Naive B cell (primary cell): ENCODE results near the gene PRR14L. TPM values are rescaled to one million over a fixed set of nuclear protein-coding genes. Genes with fewer than 3 reads are reported as not detected.
"Not testable (repeated sequence)": the region's sequence is repeated elsewhere in the genome, so short reads cannot be mapped to it uniquely, and the experiment has no call there.

Experiments
- ATAC-seq, 2 donors: fragments of 150-1000 bp; cut with Tn5 transposase; 2 replicates each; pipeline ENCODE4 v1.10.0; 2021; ENCODE audit warnings: low read depth in 2 of 2, mild to moderate bottlenecking in 2 of 2, moderate library complexity in 2 of 2
- DNase-seq: peaks from one replicate; pipeline ENCODE4 v3.0.0; 2022
- H3K27ac Mint-ChIP-seq, 6 donors: one replicate each; pipeline ENCODE4 v1.8.0; 2020 to 2022; ENCODE audit warnings: mild to moderate bottlenecking in 6 of 6, mixed read lengths in 6 of 6, moderate library complexity in 5 of 6, inconsistent platforms in 2 of 6
- H3K27me3 Mint-ChIP-seq, 3 donors: one replicate each; pipeline ENCODE4 v1.8.0; 2021 to 2022; ENCODE audit warnings: mixed read lengths in 3 of 3, mild to moderate bottlenecking in 1 of 3
- H3K36me3 Mint-ChIP-seq, 2 donors: one replicate each; pipeline ENCODE4 v1.8.0; 2020 to 2022; ENCODE audit warnings: mixed read lengths in 2 of 2, inconsistent platforms in 1 of 2, mild to moderate bottlenecking in 1 of 2
- H3K4me1 Mint-ChIP-seq, 3 donors: one replicate each; pipeline ENCODE4 v1.8.0; 2020 to 2022; ENCODE audit warnings: mixed read lengths in 3 of 3, inconsistent platforms in 1 of 3, mild to moderate bottlenecking in 1 of 3, moderate library complexity in 1 of 3
- H3K4me3 Mint-ChIP-seq, 8 donors: one replicate each; pipeline ENCODE4 v1.8.0; 2020 to 2022; ENCODE audit warnings: mild to moderate bottlenecking in 8 of 8, mixed read lengths in 8 of 8, moderate library complexity in 8 of 8, inconsistent platforms in 2 of 8
- H3K9me3 Mint-ChIP-seq, 7 donors: one replicate each; pipeline ENCODE4 v1.8.0; 2020 to 2022; ENCODE audit warnings: mixed read lengths in 7 of 7, mild to moderate bottlenecking in 5 of 7, inconsistent platforms in 2 of 7, moderate library complexity in 1 of 7
- polyA plus RNA-seq, 6 donors: library from polyadenylated mRNA; unstranded; fragments of 300-500 nt; fragmentation: Illumina TruSeq; gene quantifications; one replicate each; pipeline ENCODE4 v1.2.3, GENCODE V29; 2021; ENCODE audit warnings: low read depth in 6 of 6

The PRR14L gene
- polyA plus RNA-seq, 6 donors from 2014 or later: 24.8 to 60.7 (median 32.3) TPM

DNA sequence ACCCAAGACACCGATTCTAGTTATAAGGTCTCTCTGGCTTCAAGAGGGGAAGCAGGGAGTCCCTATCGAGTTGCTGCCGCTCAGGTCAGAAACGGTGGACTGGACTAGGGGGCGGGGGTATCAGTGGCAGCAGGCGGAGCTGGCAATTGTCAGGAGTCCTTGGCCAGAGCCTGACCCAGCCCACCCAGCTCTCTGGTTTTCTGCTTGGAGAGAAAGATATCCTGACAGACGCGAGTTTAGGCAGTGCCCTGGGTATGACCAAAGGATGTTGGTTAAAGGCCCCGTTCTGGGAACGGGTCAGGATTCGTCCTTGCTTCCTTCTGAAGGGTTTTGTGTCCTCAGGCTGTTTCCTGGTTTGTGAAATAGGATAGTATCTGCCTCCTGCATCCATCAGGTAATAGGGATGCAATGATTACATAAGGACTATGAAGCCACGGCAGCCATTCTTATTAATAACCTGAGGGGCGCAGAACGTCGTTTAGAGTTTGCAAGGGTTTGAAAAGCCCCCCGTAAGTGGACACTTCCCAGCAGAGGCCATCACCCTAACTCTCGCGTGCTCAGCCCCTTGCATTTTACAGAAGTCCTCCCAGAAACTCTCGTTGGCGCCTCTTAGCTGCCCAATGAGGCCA is 3.2 kb upstream of the PRR14L start:
- H3K27ac Mint-ChIP-seq: peak overlapping the region; percentile 98 to 100 (median 100)
- H3K36me3 Mint-ChIP-seq: no peaks in the 10 kb centered on the region
- H3K4me3 Mint-ChIP-seq: peak overlapping the region; percentile 88 to 97 (median 96)
- DNase-seq (no peak), ATAC-seq (peak in 1 of 2 donors; percentile 15)
- H3K4me1 Mint-ChIP-seq: peaks cover 42 to 60% (median 52%) of the 10 kb centered on the region in 3 donors
- peaks cover 0 to 1% (median 0%) of the 10 kb centered on the region in 7 donors for H3K9me3 Mint-ChIP-seq
- no peaks in the 10 kb centered on the region for H3K27me3 Mint-ChIP-seq

DNA sequence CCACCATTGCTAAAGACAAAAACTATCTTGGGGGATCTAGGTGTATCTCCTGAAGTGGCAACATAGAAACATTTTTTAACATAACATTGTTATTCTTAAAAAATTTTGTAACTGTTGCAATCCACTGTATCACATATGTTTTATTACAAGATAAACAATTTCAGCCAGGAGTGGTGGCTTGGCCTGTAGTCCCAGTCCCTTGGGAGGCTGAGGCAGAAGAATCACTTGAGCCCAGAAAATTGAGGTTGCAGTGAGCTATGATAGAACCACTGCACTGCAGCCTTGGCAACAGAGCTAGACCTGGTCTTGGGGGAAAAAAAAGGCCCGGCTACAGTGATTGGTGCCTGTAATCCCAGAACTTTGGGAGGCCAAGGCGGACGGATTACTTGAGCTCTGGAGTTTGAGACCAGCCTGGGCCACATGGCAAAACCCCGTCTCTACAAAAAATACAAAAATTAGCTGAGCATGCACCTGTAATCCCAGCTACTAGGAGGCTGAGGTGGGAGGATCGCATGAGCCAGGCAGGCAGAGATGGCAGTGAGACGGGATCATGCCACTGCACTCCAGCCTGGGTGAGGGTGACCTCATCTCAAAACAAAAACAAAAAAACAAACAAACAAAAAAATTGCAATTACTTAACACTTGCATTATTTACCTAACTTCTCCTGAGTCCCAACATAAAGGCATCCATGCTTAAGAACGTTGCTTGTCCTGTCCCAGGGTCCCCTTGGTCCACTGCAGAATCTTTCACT is 2.3 kb upstream of the PRR14L start:
- Mint-ChIP-seq H3K36me3 (no peaks in the 10 kb centered on the region), H3K27ac (peak overlapping the region; percentile 42 to 100 (median 98)), H3K9me3 (peaks cover 0 to 1% (median 0%) of the 10 kb centered on the region in 7 donors), H3K4me1 (peaks cover 50 to 69% (median 59%) of the 10 kb centered on the region in 3 donors), H3K4me3 (peak overlapping the region in 7 of 8 donors; percentile 78 to 97 (median 89)), H3K27me3 (no peaks in the 10 kb centered on the region)
- ATAC-seq (no peak), DNase-seq (no peak)

DNA sequence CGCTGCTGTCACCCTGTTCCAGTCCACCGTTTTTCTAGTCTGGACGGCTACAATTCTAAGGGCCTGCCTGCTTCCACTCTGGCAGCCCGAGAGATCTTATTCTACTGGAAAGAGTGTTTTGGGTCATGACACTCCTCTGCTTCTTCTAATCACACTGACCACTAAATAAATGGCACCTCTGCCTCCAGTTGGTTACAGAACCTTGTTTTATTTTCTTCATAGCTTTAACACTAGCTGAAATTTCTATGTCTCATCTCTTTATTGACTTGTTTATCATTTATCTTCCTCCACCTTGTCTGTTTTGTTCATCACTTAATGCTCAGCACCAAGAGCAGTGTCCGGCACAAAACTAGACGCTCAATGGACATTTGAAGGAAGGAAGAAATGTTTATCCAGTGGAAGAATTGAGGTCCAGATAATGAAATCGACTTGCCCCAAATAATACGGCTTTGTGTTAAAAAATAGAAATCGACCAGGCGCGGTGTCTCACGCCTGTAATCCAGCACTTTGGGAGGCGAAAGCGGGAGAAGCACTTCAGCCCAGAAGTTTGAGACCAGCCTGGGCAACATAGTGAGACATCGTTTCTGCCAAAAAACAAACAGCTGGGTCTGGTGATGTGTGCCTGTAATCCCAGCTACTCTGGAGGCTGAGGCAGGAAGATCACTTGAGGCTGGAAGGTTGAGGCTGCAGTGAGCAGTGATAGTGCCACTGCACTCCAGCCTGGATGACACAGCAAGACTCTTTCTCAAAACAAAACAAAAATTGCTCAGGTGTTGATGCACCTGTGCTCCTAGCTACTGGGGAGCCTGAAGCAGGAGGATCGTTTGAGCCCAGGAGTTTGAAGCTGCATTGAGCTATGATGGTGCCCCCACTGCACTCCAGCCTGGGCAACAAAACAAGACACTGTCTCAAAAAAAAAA is 693 bp upstream of the PRR14L start:
- no peaks in the 10 kb centered on the region for H3K36me3 Mint-ChIP-seq
- peak overlapping the region; percentile 82 to 96 (median 92) for H3K4me3 Mint-ChIP-seq
- H3K4me1 Mint-ChIP-seq: peaks cover 50 to 72% (median 61%) of the 10 kb centered on the region in 3 donors
- H3K27me3 Mint-ChIP-seq: no peaks in the 10 kb centered on the region
- ATAC-seq (no peak), DNase-seq (no peak)
- H3K27ac Mint-ChIP-seq: peak overlapping the region; percentile 90 to 95 (median 94)
- peaks cover 0 to 1% (median 0%) of the 10 kb centered on the region in 7 donors for H3K9me3 Mint-ChIP-seq

DNA sequence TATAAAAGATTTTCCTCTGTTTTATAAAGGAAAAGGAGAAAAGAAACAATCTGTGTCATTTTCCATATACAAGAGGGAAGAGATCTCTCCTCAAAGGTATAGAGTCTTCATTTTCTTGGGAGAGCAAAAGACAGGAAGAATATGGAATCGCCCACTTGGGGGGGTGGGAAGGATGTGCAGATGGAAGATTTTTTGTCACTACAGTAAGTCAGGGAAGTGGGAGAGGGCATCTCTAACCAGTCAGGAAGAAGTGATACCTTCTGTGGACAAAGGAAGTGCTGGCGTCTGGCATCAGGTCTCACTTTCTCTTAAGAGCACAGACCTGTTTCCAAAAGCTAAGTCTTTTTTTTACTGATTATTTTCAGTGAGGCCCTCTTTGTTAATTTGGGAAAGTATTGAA is 1.4 kb downstream of the PRR14L start:
- Mint-ChIP-seq H3K9me3 (peaks cover 0 to under 1% (median 0%) of the 10 kb centered on the region in 7 donors), H3K4me1 (peaks cover 38 to 59% (median 48%) of the 10 kb centered on the region in 3 donors), H3K36me3 (no peaks in the 10 kb centered on the region), H3K27ac (peak overlapping the region in 5 of 6 donors; percentile 84 to 95 (median 91)), H3K27me3 (no peaks in the 10 kb centered on the region), H3K4me3 (peak overlapping the region; percentile 82 to 96 (median 92))
- no peak for DNase-seq
- ATAC-seq: no peak

DNA sequence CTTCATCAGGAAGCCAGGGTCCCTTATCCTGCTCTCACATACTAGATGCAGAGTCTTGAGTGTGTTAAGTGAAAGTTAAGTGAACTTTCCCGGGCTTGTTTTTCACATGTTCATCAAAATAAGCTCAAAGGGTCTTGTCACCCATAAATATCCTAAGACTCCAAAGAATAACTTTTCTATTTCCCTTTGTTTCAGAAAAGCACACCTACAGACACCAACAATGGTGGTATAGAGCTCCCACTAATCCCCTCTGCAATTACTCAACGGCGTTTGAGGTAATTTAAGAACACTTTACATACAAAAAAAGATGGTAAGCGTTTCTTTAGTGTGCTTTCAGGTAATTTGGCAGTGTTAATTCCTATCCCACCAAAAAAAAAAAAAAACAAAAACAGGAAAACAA is 2.5 kb downstream of the PRR14L start:
- ATAC-seq (no peak), DNase-seq (no peak)
- peak overlapping the region in 3 of 8 donors; percentile 1 to 90 (median 25) for H3K4me3 Mint-ChIP-seq
- H3K27ac Mint-ChIP-seq: peak overlapping the region in 1 of 6 donors; percentile 91
- peaks cover 0 to 3% (median 0%) of the 10 kb centered on the region in 7 donors for H3K9me3 Mint-ChIP-seq
- H3K36me3 Mint-ChIP-seq: peaks cover 0 to 4% of the 10 kb centered on the region in 2 donors
- peaks cover 36 to 54% (median 43%) of the 10 kb centered on the region in 3 donors for H3K4me1 Mint-ChIP-seq
- no peaks in the 10 kb centered on the region for H3K27me3 Mint-ChIP-seq

DNA sequence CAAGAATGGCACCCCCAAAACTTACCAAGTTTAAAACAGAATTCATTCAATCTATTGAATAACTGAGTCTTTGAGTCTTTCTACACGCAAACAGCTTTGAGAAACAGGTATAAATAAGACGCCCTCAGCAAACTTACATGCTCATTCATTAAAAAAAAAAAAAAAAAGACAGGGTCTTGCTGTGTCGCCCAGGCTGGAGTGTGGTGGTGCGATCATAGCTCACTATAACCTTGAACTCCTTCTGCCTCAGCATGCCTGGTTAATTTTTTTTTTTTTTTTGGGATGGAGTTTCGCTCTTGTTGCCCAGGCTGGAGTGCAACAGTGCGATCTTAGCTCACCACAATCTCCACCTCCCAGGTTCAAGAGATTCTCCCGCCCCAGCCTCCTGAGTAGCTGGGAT is 6.1 kb downstream of the PRR14L start:
- Mint-ChIP-seq H3K36me3 (peaks cover 0 to 12% of the 10 kb centered on the region in 2 donors), H3K27ac (no peak overlapping the region), H3K9me3 (peaks cover 0 to 3% (median 0%) of the 10 kb centered on the region in 7 donors), H3K27me3 (no peaks in the 10 kb centered on the region), H3K4me1 (peaks cover 30 to 42% (median 32%) of the 10 kb centered on the region in 3 donors), H3K4me3 (no peak overlapping the region)
- DNase-seq: no peak
- no peak for ATAC-seq

DNA sequence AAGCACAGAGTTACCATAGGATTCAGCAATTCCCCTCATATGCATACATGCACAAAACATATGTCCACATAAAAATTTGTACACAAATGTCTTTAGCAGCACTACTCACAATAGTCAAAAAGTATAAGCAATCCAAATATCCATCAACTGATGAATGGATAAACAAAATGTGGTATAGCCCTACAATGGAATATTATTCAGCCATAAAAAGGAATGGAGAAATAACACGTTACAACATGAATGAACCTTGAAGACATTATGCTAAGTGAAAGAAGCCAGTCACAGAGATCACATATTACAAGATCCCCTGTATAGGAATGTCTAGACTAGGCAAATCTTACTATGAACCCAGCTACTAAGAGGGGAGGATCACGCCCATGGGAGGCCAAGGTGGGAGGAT is 7.2 kb downstream of the PRR14L start:
- DNase-seq (no peak), ATAC-seq (no peak)
- Mint-ChIP-seq H3K9me3 (peaks cover 0 to 3% (median 0%) of the 10 kb centered on the region in 7 donors), H3K4me1 (peaks cover 27 to 36% (median 30%) of the 10 kb centered on the region in 3 donors), H3K4me3 (peak overlapping the region in 1 of 8 donors; percentile 37), H3K27me3 (no peaks in the 10 kb centered on the region), H3K36me3 (peaks cover 0 to 20% of the 10 kb centered on the region in 2 donors), H3K27ac (peak overlapping the region in 3 of 6 donors; percentile 20 to 84 (median 60))

DNA sequence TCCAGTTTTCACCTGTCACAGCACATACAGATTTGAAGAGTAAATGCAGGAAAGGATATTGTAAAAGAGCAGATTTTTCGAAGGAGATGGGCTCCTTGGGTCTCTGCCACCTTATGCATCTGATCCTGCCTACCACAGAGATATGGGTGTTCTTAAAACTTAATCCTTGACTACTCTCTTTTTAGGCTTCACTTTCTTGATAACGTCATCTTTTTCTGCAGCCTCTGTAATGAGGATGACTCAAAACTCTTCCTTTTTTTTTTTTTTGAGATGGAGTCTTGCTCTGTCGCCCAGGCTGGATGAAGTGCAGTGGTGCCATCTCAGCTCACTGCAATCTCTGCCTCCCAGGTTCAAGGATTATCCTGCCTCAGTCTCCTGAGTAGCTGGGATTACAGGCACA is 7.8 kb downstream of the PRR14L start:
- no peak for DNase-seq
- H3K36me3 Mint-ChIP-seq: peaks cover 0 to 20% of the 10 kb centered on the region in 2 donors

DNA sequence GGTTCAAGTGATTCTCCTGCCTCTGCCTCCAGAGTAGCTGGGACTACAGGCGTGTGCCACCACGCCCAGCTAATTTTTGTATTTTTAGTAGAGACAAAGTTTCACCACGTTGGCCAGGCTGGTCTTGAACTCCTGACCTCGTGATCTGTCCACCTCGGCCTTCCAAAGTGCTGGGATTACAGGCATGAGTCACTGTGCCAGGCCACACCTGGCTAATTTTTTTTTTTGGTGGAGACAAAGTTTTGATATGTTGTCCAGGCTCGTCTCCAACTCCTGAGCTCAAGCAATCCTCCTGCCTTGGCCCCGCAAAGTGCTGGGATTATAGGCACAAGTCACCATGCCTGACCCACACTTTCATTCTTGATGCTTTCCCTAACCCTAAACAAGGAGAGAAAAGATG is 9.6 kb downstream of the PRR14L start:
- not testable (repeated sequence) for DNase-seq, H3K4me3 Mint-ChIP-seq, ATAC-seq, H3K27me3 Mint-ChIP-seq, H3K9me3 Mint-ChIP-seq
- Mint-ChIP-seq H3K27ac (peak overlapping the region in 1 of 6 donors; percentile 76), H3K36me3 (peaks cover 0 to 20% of the 10 kb centered on the region in 2 donors), H3K4me1 (peaks cover 20 to 32% (median 26%) of the 10 kb centered on the region in 3 donors)

More for the DNA sequence above, 7.8 kb downstream of the PRR14L start:
- Mint-ChIP-seq H3K4me3 (peak overlapping the region in 1 of 8 donors; percentile 18), H3K27ac (peak overlapping the region in 3 of 6 donors; percentile 43 to 54 (median 51)), H3K9me3 (peaks cover 0 to 3% (median 0%) of the 10 kb centered on the region in 7 donors), H3K27me3 (no peaks in the 10 kb centered on the region), H3K4me1 (peaks cover 22 to 32% (median 26%) of the 10 kb centered on the region in 3 donors)
- no peak for ATAC-seq

DNA sequence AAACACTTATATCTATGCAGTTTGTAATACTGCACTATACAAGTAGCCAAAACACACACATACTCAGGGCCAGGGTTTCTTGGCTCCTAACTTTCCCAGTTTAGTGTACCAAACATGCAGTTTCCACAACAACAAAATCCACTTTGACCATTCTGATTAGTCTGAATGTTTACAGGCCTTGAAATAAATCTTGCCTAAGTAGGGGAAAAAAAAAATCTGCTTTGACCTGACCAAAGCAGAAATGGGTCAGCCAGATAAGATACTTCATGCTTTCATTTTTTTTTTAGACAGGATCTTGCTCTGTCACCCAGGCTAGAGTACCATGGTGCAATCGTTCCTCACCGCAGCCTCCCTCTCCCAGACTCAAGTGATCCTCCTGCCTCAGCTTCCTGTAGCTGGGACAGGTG is 10.1 kb downstream of the PRR14L start:
- H3K27me3 Mint-ChIP-seq: no peaks in the 10 kb centered on the region
- H3K27ac Mint-ChIP-seq: peak overlapping the region in 1 of 6 donors; percentile 59
- H3K4me3 Mint-ChIP-seq: no peak overlapping the region
- ATAC-seq: no peak
- peaks cover 0 to 3% (median 0%) of the 10 kb centered on the region in 7 donors for H3K9me3 Mint-ChIP-seq
- H3K4me1 Mint-ChIP-seq: peaks cover 18 to 30% (median 26%) of the 10 kb centered on the region in 3 donors
- H3K36me3 Mint-ChIP-seq: peaks cover 0 to 20% of the 10 kb centered on the region in 2 donors
- no peak for DNase-seq

DNA sequence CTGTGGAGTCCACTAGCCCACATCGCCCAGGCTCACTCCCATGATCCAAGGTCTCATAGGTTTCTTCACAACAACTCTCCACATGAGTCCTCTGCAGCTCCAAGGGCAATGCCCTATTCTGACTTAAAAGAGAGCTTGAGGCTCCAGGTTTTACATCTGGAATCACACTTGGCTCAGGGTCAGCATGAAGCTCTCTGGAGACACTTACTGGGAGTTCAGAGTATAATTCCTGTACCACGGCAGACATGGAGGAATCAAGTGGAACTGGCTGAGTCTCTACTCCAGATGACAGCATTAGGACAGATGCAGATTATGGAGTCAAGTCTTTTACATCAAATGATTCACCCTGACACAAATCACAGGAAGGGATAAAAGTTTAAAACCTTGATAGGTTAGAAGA is 11.4 kb downstream of the PRR14L start:
- Mint-ChIP-seq H3K27ac (peak overlapping the region in 5 of 6 donors; percentile 4 to 92 (median 33)), H3K27me3 (no peaks in the 10 kb centered on the region), H3K4me3 (no peak overlapping the region), H3K9me3 (peaks cover 0 to 3% (median 0%) of the 10 kb centered on the region in 7 donors), H3K36me3 (peaks cover 0 to 20% of the 10 kb centered on the region in 2 donors), H3K4me1 (peaks cover 18 to 36% (median 25%) of the 10 kb centered on the region in 3 donors)
- ATAC-seq (no peak), DNase-seq (no peak)

DNA sequence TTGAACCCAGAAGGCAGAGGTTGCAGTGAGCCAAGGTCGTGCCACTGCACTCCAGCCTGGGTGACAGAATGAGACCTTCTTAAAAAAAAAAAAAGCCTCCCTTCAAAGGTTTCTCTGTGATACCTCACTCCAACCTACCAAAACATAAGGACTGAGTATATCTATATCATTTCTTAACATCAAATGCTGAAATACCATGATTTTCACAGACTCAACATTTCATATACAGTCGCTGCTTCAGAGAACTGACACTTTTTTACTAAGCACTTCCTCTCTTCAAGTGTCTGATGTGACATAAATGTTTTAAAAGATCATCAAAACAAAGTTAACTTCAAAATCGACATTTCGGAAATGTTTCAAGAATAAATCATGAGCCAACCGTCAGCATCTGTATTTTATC is 12.0 kb downstream of the PRR14L start:
- DNase-seq (no peak), ATAC-seq (no peak)
- no peaks in the 10 kb centered on the region for H3K27me3 Mint-ChIP-seq
- peaks cover 0 to 3% (median 0%) of the 10 kb centered on the region in 7 donors for H3K9me3 Mint-ChIP-seq
- H3K4me3 Mint-ChIP-seq: no peak overlapping the region
- H3K36me3 Mint-ChIP-seq: peaks cover 0 to 20% of the 10 kb centered on the region in 2 donors
- H3K4me1 Mint-ChIP-seq: peaks cover 22 to 33% (median 26%) of the 10 kb centered on the region in 3 donors
- no peak overlapping the region for H3K27ac Mint-ChIP-seq
